GM18907 (cell line): ENCODE data around the gene RPUSD1.

Experiments used
- ATAC-seq: cut with Tn5 transposase; IDR thresholded peaks from one replicate; pipeline ENCODE4 v1.9.1; 2021; ENCODE audit warnings: mild to moderate bottlenecking, moderate library complexity; ENCODE audit not compliant: unreplicated experiment

RPUSD1 gene

DNA sequence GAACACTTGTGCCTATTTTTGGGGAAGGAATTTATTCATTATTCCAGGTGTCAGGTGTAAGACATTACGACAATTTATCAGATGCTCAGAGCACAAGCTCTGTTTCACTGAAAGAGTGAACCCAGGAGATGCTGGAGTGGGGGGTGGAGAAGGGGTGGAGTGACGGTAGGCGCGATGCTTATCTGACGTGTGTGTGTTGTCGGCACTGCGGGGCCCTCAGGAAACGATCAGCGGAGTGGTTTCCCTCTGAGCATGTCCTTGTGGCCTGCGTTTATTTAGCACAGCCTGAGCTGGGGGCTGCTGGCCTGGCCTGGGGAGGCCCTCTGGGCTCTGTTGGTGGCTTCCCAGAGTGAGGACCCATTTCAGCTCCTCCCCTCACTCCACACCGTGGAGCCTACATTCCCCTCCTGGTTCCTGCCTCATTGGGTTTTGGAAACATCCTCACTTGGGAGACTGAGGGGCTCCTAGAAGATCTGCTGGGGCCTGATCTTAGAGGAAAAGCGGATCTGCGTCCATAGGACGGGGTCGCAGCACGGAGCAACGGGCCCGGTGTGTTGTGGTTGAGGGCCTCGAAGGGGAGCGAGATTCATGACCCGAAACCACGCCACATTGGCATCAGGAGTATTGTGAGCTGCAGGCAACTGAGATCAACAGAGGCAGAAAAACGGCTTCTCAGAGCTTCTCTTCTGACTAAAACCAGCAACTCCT lies 31.3 kb upstream of the RPUSD1 start:
- no peak for ATAC-seq

DNA sequence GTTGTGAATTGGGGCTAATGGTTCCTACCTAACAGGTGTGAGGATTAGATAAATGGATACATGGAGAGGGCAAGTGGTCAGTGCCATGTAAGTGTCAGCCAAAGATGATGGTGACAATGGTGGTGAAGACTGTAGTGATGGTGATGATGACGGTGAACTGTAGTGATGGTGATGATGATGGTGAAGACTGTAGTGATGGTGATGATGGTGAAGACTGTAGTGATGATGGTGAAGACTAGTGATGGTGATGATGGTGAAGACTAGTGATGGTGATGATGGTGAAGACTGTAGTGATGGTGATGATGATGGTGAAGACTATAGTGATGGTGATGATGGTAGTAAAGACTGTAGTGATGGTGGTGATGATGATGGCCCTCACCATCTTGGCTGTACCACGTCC lies 30.4 kb upstream of the RPUSD1 start:
- ATAC-seq, result no peak

DNA sequence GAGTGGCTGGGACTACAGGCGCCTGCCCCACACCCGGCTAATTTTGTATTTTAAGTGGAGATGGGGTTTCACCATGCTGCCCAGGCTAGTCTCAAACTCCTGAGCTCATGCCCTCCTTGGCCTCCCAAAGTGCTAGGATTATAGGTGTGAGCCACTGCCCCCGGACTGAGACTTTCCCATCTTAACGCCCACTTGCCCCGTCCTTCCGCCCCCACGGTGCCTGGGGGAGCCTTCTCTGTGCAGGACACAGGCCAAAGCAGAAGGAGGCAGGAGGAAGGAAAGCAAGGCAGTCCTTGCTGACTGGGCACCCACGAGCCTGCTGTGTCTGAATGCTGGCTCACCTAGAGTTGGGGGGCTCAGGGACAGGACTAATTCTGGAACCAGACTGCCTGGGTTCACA lies 30.0 kb upstream of the RPUSD1 start:
- no peak for ATAC-seq

DNA sequence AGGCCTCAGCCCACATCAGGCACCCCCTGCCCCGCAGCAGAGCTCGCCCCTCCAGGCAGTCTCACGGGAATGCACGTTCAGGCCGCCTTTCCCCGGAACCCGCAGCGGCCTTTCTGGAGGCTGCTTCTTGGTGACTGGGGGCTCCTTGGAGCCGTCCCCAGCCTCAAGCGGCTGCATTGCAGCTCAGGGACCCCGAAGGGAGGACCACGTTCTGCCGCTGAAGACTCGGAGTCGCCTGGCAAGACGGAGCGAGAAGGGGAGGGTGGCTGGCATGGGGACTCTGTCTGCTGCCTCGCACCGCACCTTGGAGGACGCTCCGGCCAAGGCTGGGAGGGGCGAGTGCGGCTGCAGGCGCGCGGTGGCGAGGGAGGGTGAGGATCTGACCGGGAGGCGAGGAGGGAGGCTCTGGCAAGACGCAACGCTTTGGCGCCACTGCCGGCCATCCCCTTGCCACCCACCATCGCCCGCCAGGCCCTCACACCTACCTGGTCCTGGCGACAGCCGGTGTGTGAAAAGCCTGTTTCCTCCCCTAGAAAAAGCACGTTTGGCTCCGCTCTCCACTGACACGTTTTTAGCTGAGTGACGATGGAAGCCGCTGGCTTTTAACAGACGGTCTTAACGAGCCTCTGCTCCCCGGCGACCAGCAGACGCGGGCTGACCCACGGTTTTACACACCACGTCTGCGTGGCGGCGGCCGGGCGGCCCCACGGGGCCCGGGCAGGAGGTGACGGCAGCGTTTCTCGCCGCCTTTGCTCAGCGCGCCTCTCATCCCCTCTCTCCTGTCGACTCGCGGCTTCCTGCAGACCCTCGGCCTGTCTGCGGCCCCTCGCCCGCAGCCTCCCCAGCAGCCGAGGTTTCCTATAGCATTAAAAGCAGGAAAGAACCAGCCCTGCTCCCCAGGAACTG lies 29.1 kb upstream of the RPUSD1 start:
- ATAC-seq, result no peak

DNA sequence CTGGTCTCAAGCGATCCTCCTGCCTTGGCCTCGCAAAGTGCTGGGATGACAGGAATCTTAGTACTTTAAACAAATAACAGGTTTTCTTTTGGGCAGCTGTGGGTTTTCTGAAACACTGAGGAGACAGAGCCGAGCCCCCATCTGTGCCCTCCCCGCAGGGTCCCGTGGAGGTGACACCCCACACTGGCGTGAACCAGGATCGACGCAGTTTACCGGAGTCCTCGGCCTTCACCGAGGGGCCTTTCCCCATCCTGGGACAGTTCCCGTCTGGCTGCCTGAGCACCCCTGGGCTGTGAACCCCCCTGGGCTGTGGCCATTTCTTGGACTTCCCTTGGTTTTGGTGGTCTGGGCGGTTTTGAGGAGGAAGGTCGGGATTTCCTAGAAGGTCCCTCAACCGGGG lies 27.7 kb upstream of the RPUSD1 start:
- no peak for ATAC-seq

DNA sequence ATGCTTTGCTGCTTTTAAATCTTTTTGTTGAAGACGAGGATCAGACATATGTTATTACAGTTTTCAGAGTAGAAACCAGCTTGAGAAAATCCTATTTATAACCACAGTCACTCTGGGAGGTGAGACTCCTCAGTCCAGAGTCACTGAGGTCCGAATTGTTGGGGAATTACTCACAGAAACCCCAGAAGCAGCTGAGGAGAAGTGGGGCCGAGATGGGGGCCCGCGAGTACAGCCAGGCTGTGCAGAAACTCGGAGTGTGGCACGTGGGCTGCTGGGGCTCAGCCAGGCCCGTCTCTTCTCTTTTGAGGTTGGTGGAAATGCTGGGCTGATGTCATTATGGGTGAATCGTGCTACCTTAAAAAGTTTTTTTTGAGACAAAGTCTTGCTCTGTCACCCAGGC lies 26.8 kb upstream of the RPUSD1 start:
- ATAC-seq, result no peak

DNA sequence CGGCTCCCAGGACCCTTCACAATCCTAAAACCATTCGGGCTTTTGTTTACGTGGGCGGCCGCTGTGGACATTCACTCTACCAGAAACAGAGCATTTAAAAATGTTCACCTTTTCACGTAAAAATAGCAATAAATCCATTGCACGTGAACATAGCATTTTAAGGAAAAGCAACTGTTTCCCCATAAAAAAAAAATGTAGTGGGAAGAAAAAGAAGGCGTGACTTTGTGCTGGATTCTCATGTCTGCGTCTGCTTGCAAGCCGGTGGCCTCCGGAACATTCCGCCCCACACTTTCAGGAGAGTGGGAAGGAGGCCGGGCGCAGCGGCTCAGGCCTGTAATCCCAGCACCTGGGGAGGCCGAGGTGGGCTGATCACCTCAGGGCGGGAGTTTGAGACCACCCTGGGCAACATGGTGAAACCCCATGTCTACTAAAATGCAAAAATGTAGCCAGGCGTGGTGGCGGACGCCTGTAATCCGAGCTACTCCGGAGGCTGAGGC lies 25.8 kb upstream of the RPUSD1 start:
- ATAC-seq, result no peak

DNA sequence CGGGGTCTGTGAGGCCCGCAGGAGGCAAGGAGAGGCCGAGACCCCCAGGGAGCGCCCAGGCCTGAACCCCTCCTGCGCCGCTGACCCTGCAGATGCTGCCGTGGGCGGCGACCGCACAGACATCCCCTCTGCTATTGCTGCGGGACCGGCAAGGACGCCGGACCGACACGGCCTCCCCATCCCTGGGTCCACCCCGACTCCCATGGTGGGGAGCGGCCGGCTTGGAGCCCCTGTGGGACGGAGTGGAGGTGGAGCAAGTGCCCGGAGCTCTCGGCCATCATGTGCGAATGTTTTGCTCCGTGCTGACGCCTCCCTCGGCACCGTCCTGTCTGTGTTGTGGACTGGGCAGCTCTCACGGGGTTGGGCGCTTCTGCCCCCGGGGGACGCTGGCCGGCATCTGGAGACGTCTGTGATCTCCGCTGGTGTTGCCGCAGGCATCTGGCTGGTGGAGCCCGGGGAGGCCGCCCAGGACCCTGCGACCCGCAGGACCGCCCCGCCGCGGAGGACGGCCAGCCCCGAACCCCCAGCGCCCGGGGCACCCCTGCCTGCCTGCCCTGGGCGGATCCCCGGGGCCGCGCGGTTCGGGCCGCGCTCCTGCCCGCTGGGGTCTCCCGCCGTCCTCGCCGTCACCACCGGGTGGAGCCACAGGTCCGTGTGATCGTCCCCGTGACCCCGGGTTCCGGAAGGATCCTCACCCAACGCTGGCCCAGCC lies 25.2 kb upstream of the RPUSD1 start:
- ATAC-seq, result no peak

DNA sequence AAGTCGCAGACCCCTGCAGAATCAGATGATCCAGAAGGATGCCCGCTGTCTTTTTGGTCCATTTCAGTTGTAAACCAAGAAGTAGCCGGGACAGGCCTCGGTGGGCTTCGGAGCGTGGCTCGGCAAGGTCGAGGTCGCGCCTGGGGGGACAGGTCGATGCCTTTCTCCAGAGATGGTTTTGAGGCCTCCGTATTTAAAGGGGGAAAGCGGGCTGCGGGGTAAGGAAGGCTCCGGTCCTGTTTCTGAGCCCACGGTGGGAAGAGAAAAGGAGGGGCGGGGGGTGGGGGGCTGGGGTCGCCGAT lies 19.9 kb upstream of the RPUSD1 start:
- ATAC-seq, result no peak

DNA sequence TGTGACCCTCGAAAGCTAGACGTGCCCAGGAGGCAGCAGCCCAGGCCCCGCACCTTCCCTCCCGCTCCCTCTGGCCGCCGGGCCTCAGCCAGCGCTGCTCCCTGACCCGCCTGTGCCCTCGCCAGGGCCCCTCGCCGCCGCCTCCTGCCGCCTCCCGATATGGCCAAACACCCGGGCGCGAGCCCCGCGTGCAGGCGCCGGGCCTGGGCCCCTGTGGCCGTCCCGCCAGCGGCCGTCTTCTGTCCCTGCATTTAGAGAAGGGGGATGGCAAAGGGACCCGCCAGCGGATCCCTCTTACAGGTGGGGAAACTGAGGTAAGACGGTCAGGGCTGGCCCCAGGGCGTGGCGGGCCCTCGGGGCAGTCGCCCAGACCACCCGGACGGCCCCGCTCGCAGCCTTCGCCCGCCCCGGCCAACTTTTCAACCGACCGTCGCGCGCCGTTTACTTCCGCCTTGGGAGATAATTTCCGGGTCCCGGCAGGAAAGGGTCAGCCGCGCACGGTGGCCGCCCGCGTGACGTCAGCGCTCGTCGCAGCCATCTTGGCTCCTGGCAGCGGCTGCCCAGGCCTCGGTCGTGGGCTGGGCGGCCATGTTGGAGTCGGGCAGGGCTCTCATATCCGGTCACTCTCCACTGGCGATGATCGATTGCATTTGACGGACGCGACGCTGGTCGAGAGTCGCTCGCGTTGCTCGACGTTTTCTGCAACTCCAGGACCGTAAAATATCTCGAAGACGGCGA lies 19.3 kb upstream of the RPUSD1 start:
- peak; percentile 83 for ATAC-seq

DNA sequence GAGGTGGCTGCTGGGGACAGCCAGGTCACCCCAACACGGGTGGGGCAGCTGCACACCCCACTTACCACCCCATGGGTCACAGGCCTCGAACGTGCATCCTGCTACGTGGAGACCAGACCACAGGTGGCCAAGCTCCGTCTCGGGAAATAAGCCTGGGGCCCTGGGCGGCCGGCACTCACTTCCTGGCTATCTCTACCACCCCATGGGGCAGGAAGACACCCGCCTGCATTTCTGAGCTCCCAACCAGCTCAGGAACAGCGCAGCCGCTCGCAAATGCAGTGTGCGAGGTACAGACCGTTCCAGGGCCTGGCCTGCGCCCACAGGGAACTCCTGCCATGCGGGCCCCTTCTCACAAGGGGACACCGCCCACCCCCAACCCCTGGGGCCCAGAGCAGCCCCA lies 17.3 kb upstream of the RPUSD1 start:
- ATAC-seq, result no peak

DNA sequence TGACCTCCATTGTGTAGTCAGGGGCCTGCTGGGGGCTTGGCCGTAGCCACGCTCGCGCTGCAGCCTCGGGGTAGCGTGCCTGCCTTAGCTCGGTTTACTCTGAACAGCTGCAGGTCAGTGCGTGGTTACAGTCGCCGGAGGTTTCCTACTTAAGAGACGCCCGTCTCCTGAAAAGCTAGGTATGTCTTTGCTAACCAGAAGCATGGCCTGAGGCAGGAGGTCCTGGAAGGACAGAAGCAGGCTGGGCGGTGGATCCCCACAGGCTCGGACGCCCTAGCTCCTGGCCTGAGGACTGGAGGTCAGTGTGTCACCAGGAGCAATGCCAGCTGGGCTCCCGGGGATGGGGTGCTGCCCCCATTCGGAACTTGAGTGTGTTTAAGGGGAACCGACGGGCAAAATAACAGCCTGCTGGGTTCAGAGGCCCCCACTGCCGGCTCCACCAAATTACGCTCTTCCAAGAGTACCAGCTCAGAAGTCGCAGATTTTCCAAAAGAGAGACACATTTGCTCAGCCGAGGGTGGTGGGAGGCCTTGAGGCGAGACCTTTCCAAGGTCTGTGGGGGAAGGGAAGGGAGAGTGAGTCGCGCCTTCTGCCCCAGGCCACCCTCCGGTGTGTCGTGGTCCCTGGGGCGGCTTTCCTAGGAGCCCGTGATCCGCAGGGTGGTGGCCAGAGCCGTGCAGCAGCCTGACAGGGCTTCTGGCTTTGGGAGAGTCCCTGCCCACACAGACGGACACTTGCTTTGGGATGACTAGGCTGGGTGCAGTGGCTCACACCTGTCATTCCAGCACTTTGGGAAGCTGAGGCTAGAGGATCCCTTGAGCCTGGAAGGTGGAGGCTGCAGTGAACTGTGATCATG lies 16.2 kb upstream of the RPUSD1 start:
- no peak for ATAC-seq

DNA sequence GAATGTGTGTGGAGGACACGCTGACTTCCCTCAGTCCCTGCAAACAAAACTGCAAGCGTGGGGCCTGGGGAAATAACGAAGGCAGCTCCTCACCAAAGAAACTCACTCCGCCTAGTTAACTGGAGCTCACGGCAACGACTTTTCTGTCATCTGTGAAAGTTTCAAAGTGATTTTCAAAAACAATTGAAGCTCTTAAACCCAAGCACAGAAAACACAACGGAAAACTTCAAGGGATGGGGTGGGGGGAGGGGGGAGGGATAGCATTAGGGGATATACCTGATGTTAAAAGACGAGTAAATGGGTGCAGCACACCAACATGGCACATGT lies 15.5 kb upstream of the RPUSD1 start:
- ATAC-seq, result no peak

DNA sequence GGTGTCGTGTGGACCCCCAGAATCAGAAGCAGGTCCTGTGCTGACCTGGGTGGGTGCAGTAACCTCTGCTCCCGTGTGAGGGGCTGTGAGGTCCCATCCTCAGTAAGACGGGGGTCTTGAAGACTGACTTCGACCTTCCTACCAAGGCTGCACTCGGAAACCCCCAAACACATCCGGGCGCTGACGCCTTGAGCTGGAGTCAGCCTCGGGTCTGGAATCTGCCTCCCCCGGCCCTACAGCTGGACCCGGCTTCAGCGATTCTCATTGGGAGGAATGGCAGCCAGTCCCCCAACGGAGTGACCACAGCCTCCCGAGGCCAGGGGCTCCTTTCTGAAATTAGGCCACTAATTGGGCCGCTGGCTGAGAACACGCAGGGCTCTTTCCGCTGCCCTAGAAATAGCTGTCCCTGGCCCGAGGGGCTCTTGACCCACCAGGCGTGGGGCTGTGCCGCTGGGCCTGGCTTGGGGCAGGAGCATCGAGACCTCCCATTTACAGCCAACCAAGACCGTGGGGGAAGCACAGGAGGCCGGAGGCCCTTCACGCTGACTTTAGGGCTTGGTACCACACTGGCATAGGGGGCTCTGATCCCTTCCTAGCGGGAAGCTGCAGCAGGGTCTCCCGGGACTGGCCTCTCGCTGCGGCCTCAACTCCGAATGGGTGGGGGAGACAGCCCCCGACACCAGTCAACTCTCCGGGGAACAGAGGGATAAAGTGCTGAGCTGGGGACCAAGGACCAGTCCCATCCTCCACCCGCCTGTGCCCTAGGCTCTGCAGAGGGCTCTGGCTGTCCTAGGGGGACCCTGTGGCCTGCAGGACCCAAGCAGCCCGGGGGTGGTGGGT lies 15.0 kb upstream of the RPUSD1 start:
- no peak for ATAC-seq

DNA sequence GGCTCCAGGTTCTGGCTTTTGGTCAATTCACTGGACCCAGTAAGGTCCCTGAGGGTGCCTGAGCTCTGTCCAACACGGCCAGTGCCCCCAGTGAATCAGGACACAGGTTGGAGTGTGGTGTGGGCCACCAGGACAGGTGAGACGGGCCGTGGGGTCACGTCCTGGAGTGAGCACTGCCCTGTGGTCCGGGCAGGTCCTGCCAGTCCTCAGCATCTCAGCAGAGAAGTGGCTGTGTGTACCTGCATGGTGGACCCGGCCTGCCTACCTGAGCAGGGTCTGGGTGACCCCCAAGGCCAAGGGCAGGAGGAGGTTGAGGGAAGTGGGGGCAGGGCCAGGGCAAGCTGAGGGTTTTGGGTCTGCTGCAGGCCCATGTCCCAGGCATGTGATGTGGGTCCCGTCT lies 14.3 kb upstream of the RPUSD1 start:
- ATAC-seq, result no peak

DNA sequence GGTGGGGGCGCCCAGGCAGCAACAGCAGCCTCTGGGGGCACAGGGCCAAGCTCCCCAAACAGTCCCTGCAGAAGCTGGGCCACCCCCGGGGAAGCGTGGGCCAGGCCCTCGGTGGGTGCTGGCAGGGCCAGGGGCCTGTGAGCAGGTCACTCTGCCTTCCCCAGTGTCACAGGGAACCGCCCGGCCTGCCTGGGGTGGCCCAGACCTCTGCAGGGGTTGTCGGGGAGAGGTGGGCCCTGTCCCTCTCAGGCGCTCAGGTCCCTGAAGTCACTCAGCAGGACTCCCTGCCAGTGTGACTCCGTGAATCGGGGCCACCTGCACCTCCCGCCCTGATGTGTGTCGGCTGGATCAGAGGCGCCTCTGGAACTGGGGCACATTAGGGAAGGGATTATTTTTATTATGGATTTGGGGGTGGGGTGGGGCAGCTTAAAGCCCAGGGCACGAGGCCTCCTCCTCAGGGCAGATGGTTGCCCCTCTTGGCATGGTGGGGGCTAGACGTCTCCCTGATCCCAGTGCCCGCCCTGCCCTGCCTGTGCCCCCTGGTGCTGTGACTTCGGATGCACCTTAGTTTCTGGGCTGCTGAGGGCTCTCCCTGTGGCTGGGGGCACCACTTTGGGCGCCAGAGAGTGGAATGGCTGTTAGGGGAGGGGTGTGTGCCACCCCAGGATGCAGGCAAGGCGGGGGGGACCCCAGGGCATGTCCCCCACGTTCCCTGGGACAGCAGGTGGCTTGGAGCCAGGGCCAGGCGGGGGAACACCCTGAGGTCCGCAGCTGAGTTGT lies 13.6 kb upstream of the RPUSD1 start:
- no peak for ATAC-seq

DNA sequence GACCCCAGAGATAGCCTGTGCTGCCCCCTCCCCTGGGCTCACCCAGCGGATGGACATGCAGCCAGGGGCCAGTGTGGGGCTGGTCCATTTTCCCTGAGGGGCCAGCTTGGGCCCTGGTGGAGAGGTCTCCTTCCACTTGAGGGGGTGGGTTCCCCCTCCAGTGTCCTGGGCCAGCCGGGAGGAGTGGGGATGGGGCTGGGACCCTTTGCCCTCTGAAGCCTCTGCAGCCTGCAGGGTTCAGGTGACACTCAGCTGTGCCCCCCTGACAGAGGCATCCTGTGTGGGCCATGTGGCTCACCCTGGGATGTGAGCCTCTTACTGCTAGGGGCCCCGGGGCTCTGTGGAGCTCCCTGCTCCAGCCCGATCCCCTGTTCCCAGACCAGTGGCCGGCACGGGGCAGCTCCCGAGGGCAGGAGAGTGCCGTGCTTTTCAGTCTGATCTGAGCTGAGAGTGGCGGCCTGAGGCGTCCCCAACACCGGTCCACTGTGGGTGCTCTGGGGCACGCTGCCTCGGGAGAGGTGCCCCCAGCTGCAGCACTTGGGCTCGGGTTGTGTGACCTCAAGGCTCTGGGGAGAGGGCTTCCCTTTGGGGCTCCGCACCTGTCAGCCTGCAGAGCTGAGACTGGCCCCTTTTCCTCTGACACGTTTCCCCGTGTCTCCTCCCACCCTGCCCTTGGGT lies 12.8 kb upstream of the RPUSD1 start:
- ATAC-seq, result no peak
